Measurements from ENCODE around the gene COBL. TPM values are rescaled to one million over a fixed set of nuclear protein-coding genes. Genes with fewer than 3 reads are reported as not detected.

Gene COBL
- total and polyA plus RNA-seq, 2 donors (not counting 3 experiments of a cell fraction or from before 2014, with no cell fraction given): 0.11 TPM; not detected in 1

DNA sequence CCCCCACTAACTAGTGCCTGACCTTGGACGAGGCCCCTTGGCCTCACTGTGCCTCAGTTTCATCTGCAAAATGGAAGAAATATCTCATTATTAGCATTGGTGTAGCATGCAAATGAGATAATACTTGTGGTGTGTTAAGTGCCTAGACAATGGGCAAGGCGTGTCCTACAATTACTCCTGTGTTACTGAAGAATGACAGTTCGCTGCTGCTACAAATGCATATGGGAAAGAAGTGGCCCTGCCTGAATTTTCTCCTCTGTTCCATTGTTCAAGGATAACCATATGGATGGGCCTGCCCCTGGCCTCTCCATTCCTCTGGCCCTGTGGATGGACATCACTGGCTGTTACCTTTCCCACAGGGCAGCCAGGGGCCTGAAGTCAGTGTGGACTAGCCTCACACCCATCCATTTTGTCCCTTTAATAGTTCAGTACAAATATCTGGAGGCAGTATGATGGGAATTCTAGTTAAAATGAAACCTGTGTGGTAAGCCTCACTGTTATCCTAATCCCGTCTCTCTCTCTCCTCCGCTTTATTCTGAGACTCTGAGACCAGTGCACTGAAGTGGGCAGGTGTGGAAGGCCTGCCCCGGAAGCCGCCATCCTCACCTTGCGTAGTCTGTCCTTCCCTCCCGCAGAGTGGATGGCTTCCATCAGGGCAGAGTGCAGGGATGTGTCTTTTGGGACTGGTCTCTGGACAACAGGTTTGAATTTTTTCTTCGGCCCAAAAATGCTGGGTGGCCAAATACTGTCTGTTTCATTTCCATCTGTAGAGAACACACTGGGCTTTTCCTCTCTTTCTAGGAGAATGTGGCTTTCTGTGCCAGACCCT lies 289.3 kb downstream of the COBL start:
- H3K4me1 ChIP-seq (ENCODE audit: control insufficient read depth, extremely low read depth, insufficient read depth, low read length): peaks cover 6% of the 10 kb centered on the region
- dilution Hi-C loops (cut with MboI; ENCODE audit: extremely low pct_ligation_motif_present, low sequenced_read_pairs): no loop called here
- BruUV-seq (replicated peaks): no TSS peak

More for the DNA sequence above, 289.3 kb downstream of the COBL start:
- Histone ChIP-seq H3K9me3 (replicated peaks; ENCODE audit: control insufficient read depth, insufficient read depth, low read length) (no peaks in the 10 kb centered on the region), H3K79me2 (ENCODE audit: control insufficient read depth, insufficient read depth, low read length) (no peaks in the 10 kb centered on the region), H2AFZ (ENCODE audit: low read depth, low read length) (no peak overlapping the region), H3K9ac (replicated peaks; ENCODE audit: extremely low read depth, insufficient read depth, low read length) (no peak overlapping the region), H3K4me3 (replicated peaks in 1 of 3; ENCODE audit: insufficient read depth in 1 of 3, low read depth in 1 of 3, low read length in 3 of 3) (no peak overlapping the region), H3K4me2 (ENCODE audit: insufficient read depth, low read length) (no peak overlapping the region), H3K27ac (ENCODE audit: insufficient read depth, low read depth, low read length) (no peak overlapping the region), H3K27me3 (ENCODE audit: control insufficient read depth in 2 of 2, insufficient read depth in 2 of 2, low read length in 2 of 2) (no peaks in the 10 kb centered on the region), H3K36me3 (ENCODE audit: control insufficient read depth in 2 of 2, extremely low read depth in 1 of 2, insufficient read depth in 2 of 2, low read length in 2 of 2) (no peaks in the 10 kb centered on the region), H3K9me1 (replicated peaks; ENCODE audit: control insufficient read depth, extremely low read depth, insufficient read depth, low read length) (no peaks in the 10 kb centered on the region), H4K20me1 (replicated peaks; ENCODE audit: control insufficient read depth, extremely low read depth, insufficient read depth, low read length) (no peaks in the 10 kb centered on the region)
- FAIRE-seq: no peak
- DNase-seq (ENCODE audit: low read depth, low spot score): no peak
- ChIA-PET POLR2A (no interaction called here), CTCF (no interaction called here)
- intact Hi-C loops (cut with micrococcal nuclease): no loop called here
- no peak for TF ChIP-seq EZH2 (IDR thresholded peaks at IDR 0.05; ENCODE audit: borderline replicate concordance, low read depth, low read length, severe bottlenecking)
- TF ChIP-seq, protein P1, sequence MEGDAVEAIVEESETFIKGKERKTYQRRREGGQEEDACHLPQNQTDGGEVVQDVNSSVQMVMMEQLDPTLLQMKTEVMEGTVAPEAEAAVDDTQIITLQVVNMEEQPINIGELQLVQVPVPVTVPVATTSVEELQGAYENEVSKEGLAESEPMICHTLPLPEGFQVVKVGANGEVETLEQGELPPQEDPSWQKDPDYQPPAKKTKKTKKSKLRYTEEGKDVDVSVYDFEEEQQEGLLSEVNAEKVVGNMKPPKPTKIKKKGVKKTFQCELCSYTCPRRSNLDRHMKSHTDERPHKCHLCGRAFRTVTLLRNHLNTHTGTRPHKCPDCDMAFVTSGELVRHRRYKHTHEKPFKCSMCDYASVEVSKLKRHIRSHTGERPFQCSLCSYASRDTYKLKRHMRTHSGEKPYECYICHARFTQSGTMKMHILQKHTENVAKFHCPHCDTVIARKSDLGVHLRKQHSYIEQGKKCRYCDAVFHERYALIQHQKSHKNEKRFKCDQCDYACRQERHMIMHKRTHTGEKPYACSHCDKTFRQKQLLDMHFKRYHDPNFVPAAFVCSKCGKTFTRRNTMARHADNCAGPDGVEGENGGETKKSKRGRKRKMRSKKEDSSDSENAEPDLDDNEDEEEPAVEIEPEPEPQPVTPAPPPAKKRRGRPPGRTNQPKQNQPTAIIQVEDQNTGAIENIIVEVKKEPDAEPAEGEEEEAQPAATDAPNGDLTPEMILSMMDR (IDR thresholded peaks at IDR 0.05; ENCODE audit: extremely low read depth in 1 of 2, insufficient read depth in 1 of 2, low read depth in 1 of 2, low read length in 2 of 2): no peak
- TF ChIP-seq POLR2AphosphoS5 (IDR thresholded peaks at IDR 0.05; ENCODE audit: insufficient read depth, low read depth, low read length): no peak
- TF ChIP-seq MYC (IDR thresholded peaks at IDR 0.05; ENCODE audit: low read depth, low read length): no peak
- no peak for TF ChIP-seq FOS (IDR thresholded peaks at IDR 0.05; ENCODE audit: borderline replicate concordance, insufficient read depth, low read length)
- no peak for TF ChIP-seq JUN (IDR thresholded peaks at IDR 0.05; ENCODE audit: borderline replicate concordance, insufficient read depth, insufficient read length, low read depth)
- TF ChIP-seq POLR2A (IDR thresholded peaks at IDR 0.05; ENCODE audit: low read depth, low read length): no peak
- TF ChIP-seq GATA2 (IDR thresholded peaks at IDR 0.05; ENCODE audit: insufficient read depth, insufficient read length, low read depth, low read length): no peak
- TF ChIP-seq, protein P2, sequence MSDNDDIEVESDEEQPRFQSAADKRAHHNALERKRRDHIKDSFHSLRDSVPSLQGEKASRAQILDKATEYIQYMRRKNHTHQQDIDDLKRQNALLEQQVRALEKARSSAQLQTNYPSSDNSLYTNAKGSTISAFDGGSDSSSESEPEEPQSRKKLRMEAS (IDR thresholded peaks at IDR 0.05; ENCODE audit: insufficient read depth, insufficient read length): no peak
